DMS79 treated with DMSO at 0.1 percent for 48 hours (cell line): Measurements from ENCODE around the gene SRGAP2B.
"Not testable (repeated sequence)": the region's sequence is repeated elsewhere in the genome, so short reads cannot be mapped to it uniquely, and the experiment has no call there.

Experiments
- DNase-seq: peaks from one replicate; lab custom pipeline; 2025; lab: John Stamatoyannopoulos, UW

Gene SRGAP2B

DNA sequence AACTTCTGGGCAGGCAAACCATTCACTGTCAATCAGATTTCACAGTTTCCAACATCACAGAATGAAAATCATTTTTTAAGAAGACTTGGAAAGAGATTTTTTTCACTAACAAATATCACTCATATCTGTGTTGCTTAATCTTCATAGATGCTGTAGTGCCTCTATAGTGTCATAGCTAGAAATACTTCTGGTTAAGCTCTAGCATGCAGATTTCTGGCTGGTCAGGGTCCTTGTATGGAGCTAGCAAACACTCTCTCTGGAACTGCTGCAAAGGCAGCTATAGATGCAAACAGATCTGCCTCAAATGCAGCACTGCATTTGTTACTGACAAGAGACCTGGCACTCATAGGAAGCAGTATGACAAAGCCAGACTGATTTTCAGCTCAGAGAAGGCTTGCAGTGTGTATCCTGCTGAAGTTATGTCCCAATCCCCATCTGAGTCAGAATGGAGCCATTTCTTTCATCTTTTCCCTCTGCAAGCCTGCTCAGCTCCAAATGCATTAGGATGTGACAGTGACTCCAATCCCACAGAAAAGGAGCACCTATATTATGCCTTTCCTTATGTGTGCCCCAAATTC is 99.2 kb downstream of the SRGAP2B start:
- DNase-seq, result not testable (repeated sequence)

DNA sequence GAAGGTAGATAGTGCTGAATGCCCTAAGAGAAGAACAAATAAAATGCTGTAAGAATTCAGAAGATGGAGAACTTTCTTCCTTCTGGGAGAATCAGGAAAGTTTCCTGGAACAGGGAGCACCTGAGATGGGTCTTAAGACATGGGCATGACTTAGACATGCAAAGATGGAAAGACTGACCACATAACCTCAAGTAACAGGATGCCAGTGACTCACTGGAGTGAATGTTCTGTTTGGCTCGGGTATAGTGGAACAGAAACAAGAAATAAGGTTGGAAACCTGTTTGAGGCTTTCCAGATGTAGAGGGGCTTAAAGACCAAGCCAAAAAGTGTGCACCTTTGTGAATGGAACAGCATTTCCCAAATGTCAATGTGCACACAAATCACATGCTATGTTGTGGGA is 102.2 kb downstream of the SRGAP2B start:
- not testable (repeated sequence) for DNase-seq

DNA sequence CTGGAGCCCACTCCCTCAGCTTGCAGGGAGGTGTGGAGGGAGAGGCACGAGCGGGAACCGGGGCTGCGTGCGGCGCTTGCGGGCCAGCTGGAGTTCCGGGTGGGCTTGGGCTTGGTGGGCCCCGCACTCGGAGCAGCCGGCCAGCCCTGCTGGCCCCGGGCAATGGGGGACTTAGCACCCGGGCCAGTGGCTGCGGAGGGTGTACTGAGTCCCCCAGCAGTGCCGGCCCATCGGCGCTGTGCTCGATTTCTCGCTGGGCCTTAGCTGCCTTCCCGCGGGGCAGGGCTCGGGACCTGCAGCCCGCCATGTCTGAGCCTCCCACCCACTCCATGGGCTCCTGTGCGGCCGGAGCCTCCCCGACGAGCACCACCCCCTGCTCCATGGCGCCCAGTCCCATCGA is 104.5 kb downstream of the SRGAP2B start:
- not testable (repeated sequence) for DNase-seq

DNA sequence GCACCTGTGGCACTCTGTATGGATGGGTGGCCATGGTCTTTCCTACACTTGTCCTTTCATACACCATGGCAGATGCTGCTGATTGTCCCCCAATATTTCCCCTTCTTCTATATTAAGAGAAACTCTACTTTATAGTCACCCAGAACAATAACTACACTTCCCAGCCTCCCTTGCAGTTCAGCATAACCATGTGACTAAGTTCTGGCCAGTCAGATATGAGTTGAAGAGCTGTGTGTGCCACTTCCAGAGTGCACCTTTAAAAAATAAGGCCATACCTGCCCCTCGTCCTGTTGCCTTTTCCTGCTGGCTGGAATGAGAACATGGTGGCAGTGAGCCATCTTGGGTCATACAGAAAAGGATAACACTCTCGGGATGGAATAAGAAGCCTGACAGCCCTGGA is 108.0 kb downstream of the SRGAP2B start:
- DNase-seq, result not testable (repeated sequence)

DNA sequence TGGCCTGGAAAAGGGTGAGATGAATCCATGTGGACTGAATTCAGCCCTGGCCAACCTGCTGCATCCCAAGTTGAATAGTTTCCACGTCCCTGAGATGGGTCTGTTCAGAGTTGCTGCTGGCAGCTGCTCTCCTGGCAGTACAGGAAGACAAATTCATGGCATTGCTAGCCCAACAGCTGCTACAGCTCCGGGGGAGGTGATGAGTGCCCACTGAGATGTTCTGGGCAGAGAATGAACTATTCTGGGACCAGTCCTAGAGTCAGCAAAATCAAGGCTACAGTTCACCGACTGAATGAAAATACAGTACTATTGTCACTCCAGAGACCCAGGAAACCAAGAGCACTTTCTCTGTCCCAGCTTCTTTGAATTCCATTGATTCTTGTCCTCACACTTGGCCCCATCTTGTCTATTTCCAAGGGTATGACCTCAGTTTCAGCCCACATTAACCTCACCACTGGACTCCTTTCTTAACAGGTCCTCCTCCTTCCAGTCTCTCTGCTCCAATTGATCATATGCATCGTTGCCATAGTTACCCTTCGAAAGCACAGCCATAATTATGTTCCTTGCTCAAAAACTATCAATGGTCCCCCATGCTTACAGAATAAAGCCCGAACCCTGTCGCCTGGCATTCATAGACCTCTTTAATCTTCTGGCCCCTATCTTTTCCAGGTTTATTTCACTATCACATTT is 108.8 kb downstream of the SRGAP2B start:
- not testable (repeated sequence) for DNase-seq

DNA sequence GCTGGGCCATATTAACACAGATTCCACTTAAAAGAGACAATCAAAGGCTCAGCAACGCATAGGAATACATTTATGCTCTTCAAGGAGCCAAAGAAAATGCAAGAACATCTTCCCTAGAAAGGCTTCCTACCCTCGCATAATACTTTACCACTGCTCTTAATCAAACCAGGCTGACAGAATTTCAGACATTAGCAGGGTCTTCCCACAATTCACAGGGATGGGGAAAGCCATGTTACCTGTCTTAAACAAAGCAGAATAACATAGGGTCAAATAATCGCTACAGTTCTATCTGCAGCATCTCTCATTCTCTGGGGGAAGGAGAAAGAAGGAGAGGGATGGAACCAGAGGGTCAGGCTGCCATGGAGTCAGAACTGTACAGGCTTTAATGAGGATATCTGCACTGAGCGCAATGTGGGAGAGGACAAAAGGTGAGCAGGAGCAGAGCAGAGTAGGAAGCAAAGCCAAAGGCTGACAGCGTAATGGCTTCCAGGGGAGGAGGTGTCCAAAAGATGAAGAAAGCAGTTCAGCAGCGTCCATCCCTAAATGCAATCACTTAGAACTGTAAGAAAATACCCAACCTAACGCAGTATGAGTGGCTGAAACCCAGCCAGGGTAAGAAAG is 109.5 kb downstream of the SRGAP2B start:
- not testable (repeated sequence) for DNase-seq

DNA sequence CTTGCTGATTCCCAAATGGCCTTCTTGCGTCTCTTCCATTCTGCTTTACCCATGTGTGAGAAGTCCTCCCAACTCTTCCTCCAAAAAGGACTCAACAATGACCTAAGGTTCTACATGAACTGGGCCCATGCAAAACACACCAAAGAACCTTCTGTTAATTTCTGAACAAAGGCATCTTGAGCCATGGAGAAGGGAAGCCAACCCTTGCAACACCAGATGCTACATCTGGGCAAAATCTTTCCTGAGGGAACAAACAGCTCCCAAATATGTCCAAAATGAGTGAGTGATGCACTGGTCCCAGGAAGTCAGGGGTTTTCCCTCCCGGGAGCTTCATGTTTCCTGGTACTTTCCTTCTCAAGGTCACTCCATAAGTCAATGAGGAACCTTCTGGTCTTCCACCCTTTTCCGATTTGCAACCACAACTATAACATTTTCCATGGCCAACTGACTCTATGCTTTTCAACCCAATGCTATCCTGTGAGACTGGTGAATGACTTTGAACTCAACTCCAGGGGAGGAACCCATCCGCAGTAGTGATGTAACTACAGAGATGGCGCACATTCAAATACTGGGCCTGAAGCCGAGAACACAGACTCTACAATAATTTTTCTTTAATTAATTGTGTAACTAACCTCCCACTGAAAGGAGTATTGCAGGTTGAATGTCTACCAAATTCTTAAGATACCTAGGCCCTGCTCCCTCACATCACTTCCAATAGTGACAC is 112.2 kb downstream of the SRGAP2B start:
- DNase-seq, result not testable (repeated sequence)

DNA sequence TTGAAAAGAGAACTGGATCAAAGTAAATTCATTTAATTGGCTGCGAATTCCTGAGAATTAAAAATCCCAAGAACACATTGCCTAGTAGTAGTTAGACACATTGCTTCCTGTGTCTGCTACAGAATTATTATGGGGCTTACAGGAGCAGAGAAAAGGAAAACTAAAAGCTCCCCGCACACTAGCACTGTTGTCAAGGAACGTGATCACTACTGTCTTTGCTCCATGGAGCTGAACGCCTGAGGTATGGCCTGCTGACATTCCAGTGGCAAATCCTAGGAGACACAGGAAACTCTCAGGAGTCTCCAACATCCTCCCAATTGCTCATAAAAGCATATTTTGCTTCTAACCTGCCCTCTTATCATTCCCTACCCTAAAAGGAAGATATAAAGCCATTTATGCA is 114.0 kb downstream of the SRGAP2B start:
- not testable (repeated sequence) for DNase-seq

DNA sequence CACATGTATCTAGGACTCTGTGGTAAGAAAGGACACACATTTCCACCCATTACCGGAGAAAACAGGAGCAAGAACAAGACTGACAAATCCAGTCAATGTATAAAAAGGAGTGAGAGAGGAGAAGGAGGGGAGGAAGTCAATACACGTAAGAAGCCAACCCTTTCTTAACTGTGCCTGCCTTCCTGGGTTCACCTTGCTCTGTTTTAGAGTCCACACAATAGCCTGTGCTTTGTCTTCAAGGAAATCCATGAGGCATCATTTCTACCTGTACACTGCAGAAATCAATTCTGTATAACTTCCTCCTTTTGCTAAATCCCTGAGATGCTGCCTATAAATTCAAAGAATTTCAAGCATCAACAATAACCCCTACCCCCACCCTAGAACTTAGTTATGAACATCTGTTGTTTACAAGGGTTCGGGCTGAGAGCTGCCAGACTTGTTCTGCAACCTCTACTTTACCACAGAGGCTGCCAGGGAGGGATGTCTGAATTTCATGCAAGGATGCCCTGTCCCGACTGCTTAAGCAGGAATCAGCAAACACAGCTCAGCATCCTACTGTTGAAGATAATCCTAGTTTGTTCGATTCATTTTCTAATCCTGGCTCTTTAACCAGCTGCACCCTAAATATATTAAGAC is 115.0 kb downstream of the SRGAP2B start:
- not testable (repeated sequence) for DNase-seq

DNA sequence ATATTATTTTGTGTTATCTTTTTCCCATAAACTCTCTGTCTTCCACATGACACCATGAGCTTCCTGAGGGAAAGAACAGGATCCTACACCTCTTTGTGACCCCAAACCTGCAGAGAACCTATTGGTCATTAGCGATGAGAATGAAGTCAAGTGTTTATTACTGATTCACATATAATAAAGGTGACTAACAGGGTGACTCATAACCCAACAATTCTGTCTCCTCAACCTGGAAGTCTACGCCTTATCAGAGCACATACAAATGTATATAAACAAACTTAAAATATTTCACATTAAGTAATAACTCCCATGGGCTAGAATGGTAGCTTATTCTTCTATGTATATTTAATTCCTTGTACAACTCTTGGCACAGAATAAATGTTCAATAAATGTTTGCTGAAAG is 117.3 kb downstream of the SRGAP2B start:
- not testable (repeated sequence) for DNase-seq

DNA sequence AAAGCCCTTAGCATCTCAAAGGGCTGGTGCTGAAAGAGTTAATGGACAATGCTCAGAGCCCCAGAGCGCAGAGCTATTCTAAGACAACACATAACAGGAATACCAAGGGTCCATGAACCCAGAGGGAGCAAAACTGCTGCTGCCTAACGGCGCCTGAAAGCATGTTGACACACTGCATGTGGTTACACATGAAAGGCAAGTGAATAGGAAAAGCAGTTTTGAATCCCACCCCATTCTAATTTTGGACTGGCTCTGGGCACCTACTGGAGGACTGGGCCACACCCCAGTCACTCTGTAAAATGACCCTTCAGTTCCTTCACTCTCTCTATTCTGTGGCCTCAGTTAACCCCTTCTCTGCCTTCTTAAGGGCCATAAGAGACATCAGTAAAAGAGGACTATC is 123.2 kb downstream of the SRGAP2B start:
- not testable (repeated sequence) for DNase-seq

DNA sequence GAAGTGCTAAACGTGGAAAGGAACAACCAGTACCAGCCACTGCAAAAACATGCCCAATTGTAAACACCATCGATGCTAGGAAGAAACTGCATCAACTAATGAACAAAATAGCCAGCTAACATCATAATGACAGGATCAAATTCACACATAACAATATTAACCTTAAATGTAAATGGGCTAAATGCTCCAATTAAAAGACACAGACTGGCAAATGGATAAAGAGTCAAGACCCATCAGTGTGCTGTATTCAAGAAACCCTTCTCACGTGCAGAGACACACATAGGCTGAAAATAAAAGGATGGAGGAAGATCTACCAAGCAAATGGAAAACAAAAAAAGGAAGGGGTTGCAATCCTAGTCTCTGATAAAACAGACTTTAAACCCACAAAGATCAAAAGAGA is 128.6 kb downstream of the SRGAP2B start:
- DNase-seq, result not testable (repeated sequence)

DNA sequence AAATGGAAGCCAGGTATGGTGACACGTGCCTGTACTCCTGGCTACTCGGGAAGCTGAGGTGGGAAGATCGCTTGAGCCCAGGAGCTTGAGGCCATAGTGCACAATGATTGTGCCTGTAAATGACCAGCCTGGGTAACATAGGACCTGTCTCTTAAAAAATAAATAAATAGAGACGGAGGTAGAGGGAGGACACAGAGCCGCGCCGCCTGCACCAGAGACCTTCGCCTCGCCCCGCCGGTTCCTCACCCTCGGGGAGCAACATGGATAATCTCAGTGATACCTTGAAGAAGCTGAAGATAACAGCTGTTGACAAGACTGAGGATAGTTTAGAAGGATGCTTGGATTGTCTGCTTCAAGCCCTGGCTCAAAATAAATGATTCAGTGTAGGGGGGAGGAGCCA is 130.4 kb downstream of the SRGAP2B start:
- not testable (repeated sequence) for DNase-seq

DNA sequence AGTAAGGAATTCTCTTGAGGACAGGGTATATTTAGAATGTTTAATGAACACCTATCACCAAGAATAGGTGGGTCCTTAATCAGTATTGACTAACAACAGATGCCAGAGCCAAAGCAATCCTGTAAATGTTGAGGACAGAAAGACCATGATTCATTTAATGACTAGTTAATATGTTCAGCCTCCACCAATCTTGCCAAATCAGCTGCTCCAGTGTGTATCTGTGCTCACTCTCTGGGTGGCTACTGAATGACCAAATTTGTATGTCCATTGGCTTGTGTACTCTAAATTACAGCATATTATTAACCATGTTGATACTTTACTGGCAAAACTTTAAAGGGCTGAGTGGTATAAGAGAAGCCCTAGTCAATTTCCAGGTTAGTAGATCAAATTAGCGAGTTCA is 130.9 kb downstream of the SRGAP2B start:
- DNase-seq, result not testable (repeated sequence)

DNA sequence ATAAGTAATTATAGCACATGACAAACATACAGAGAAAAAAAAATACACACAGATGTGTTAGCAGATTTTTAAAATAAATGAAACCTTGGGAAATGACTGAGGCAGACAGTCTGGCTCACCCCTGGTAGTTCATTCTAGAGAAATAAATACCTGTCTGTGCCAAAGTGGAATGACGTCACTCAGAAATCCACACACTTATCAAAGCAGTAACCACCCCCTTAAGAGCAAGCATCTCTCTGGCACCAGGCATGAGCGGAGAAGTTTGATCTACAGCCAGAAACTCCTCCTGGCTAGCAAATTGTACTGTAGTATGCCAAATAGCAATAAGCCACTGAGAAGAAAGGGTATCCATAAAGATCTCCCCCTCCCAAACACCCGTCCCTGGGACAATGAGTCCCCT is 131.6 kb downstream of the SRGAP2B start:
- not testable (repeated sequence) for DNase-seq

DNA sequence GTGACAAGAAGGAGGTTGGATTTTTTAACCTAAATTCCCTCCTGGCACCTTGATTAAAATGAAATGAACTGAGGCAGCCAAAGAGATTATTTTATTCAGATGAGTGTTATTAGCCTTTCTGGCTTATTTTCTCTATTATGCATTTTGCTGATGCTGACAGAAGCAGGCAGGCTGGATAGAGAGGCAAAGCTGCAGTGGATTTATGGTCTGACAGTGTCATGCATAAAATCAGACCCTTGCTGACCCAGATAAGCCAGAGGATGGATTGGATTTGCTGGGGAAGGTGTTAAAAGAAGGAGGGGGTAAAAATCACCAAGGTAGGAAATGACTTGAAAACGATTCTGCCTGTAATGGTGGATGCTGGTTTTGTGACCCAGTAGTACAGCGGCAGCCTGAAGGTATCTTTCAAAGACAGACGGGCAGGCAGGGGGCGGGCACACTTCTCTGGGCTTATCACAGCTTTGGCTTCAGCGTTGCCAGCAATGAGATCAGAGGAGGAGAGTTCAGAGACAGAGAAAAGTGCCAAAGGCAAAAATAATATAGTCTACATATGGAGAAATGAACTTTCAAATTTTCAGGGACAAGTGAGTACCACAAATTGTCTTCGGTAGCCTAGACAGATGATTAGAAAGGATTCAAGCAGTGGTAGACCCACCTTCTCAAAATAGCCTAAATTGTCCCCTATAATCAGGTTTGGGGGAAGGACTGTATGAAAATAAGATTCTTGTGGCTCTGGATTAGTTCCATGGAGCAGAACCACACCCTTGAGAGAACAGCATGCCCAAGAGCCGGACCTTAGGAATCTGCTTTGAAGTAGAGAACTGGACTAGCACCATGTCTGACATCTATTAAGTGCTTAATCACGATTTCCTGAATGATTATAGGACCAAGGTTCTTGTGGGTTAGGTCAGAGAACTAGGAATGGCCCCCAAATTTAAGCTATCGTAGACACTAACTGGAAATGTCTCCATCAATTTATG is 133.2 kb downstream of the SRGAP2B start:
- not testable (repeated sequence) for DNase-seq

DNA sequence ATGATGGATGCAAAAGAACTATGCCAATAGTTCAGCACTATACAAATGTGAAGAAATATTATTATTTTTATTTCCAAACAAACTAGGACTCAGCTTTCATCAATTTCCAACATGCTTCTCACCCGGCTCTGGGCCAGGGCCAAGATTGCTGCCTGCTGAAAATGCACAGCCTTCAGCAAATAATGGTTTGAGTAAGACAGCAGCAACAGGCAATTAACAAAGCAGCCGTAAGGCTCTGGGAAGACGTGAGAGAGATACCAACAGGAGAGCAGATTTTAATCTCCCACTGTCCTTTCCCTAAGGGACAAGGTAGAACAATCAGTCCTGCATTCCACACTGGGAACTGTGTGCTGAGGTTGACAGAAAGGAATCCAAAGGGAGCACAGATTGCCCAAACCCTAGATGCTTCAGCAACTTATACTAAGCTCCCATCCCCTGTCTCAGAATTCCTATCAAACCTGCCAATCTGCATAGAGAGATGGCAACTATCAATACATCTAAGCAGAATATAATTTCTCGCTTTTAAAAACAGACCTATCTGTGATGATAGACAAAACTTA is 134.1 kb downstream of the SRGAP2B start:
- DNase-seq, result not testable (repeated sequence)

DNA sequence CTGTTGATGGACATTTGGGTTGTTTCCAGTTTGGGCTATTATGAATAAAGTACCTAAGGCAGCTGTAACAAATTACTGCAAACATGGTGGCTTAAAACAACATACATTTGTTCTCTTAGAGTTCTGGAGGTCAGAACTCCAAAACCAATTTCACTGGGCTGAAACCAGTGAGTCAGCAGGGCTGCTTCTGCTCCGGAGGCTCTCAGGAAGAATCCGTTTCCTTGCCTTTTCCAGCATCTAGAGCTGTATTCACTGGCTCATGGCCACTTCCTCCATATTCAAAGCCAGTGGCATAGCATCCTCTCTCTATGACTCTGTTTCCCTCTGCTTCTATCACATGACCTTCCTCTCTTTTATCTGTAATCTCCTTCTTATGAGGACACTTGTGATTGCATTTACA is 146.7 kb downstream of the SRGAP2B start:
- DNase-seq, result not testable (repeated sequence)

DNA sequence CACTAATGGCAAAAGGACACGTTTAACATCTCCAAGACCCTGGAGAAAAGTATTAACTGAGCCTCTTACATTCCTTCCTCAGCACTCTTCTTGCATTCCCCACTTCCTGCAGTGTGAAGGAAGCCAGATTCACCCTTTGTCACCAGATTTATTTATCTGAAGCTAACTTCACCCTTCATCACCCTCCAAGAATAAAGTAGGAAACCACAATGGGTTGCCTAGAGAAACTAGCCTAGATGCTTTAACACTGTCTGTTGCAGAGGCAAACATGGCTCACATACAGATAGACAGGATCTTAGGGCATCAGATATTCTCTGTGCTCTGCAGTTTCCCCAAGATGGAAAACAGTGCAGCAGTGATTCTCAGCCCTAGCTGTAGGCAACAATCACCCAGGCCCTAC is 147.6 kb downstream of the SRGAP2B start:
- not testable (repeated sequence) for DNase-seq
